HG02973 (cell line): ENCODE data around the gene DNAJA4.

Source experiments
- ATAC-seq: cut with Tn5 transposase; IDR thresholded peaks from one replicate; pipeline ENCODE4 v1.9.1; 2021; ENCODE audit warnings: moderate library complexity; ENCODE audit not compliant: unreplicated experiment

The DNAJA4 gene

DNA sequence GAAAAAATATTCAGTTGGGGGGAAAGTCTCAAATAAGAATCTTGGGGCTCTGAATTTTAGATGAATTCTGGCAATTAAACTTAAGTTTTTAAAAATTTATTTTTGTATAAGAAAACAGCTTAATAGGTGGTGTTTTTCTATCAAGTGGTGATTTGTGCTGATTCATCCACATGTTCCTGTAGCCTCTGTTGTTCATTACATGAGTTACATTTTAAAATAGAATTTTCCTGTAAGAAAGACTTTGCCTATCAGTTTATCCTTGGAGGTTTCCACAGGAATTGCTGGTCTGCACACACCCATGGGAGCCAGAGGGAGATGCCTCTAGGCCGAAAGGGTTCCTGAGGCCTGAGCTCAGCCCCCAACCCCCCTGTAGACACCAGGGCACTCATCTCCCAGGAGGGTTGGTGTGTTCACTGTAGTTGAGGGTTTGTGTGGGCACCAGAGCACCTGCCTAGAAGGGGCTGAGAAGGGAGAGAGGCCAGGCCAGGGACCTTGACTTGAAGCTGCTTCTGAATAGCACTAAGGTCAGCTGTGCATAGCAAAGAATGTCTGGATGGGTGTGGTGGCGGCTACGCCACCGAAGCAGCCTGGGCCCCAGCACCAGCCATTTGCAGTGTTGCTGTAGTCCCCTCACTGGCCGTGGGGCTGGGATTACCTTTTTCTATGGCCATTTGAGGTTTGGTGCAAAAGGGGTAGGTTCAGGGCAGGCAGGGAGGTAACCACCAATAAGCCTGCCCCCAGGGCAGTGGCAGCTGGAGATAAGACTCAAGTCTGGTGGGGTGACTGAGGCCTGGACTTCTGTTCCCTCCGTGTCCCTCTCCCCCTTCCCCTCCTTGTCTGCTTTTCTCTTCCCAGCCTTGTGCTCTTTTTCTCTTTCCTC is 11.9 kb downstream of the DNAJA4 start:
- no peak for ATAC-seq

DNA sequence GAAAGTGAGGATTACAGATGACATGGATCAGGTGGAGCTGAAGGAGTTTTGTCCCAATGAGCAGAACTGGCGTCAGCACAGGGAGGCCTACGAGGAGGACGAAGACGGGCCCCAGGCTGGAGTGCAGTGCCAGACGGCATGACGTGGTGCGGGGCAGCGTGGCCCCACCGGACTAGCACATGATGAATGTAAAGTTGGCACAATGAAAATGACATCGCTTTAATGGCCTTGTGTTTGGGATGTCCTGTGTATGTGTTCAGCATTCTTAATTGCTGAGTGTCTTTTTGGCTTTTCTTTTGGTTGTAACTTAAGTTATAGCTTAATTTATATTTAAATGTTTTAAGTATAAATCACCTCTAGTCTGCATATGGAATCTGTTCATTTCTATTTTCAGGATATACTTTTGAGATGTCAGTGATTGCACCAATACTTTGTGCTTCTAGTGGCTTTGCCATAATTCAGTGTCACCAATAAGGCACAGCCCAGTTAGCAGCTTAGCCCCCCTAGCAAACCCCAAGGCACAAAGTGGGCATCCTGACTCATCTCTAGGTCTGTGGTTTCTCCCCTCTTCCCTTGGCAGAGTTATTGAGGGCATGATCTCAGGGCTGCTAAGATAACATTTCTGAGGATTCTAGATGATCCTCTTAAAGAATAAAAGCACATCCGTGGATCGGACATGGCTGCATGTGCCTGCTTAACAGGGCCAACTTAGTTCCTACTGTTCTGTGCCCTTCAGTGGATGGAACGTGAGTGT is 16.1 kb downstream of the DNAJA4 start:
- ATAC-seq: no peak

DNA sequence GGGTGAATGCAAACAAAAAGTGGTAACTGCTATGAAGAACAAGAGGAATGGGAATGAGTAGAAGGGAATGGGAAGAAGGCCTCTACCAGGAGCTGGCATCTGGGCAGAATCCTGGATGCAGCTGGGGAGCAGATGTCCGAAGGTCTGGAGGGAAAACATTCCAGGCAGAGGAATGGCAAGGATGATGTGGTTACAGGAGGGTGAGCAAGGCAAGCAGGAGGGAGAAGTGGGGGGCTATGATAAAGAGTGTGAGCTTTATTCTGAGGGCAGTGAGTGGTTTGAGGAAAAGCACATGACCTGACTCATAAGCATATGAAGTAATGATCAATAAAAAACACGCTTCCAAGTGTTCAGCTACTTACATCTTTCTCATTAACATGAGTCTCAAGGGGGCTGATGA is 18.0 kb downstream of the DNAJA4 start:
- no peak for ATAC-seq

DNA sequence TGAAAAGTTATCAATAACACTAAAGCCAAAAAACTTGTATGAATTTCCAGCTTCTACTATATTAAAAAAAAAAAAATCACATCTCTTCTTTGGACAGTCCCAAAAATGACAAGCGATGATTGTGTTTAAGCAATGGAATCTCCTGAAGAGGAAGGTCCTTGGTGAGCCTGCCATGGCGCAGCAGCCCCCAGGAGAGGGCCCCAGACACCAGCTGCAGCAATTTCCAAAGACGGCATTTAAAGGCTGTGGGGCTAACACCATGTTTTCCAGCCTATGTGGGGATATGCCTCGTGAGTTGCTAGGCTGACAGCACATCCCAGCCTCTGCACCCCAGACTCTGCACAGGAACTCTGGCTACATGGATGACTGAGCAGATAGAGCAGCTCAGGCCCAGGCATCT is 20.4 kb downstream of the DNAJA4 start:
- no peak for ATAC-seq

DNA sequence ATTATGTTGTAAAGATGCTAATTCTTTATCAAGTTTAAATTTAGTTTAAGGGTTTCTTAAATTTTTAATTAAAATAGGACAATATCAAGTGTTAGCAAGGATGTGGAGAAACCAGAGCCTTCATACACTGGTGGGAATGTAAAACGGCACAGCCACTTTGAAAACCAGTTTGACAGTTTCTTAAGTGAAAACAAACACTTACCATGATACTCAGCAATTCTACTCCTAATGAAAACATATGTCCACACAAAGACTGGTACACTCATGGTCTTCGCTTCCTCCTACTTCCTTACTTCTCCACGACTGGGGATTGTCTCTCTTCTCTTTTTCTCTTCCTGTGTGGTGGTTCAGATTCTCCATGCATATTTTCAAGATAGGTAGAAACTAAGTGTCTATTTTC is 25.9 kb downstream of the DNAJA4 start:
- no peak for ATAC-seq

DNA sequence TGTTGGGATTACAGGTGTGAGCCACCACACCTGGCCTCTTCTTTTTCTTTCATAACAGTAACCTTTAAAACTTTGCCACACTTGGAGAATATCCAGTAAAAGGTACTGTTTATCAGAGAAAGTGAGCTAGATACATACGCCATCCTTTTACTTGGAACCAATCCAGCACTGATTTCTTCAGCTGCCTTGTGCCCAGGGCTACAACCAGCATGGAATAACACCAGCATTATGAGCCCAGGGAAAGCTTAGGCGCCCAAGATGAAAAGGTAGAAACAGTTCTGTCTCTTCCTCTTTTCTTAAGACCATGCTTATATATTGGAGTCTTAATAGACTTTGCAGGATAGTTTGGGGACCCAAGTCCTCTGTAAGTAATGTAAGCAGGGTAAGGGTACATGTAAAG is 26.7 kb downstream of the DNAJA4 start:
- ATAC-seq: no peak

DNA sequence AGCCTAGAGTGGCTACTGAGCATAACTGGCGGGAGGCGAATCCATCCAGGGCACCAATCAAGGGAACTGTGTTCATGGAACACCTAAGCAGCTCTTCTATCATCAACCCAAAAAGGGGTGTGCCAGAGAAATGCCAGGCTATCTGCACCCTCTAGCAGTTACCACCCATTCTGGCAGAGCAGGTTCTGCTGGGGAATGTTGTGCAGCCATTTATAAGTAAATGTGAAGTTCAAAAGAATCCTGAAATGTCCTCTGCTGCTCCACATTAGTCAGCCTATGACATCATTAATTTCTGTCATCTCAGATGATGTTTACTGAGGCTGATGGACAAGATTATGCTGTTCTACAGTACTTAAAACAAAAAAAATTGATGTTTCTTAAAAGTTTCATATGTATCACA is 27.3 kb downstream of the DNAJA4 start:
- ATAC-seq: no peak

DNA sequence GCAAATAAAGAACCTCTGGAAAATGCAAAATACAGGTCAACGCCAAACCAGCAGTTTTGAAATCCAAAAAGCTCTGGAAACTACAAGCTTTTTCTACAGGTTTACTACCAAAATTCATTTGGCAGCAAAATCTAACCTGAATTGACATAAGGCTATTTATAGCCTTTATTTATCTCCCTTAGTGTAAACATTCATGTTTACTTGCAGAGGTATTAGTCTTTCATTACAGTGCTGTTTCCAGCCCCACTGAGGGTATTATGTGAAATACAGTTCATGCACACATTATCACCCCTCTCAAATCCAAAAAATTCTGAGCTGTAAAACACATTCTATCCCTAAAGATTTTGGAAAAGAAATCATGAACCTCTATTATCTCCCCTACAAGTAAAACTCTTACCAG is 27.9 kb downstream of the DNAJA4 start:
- no peak for ATAC-seq

DNA sequence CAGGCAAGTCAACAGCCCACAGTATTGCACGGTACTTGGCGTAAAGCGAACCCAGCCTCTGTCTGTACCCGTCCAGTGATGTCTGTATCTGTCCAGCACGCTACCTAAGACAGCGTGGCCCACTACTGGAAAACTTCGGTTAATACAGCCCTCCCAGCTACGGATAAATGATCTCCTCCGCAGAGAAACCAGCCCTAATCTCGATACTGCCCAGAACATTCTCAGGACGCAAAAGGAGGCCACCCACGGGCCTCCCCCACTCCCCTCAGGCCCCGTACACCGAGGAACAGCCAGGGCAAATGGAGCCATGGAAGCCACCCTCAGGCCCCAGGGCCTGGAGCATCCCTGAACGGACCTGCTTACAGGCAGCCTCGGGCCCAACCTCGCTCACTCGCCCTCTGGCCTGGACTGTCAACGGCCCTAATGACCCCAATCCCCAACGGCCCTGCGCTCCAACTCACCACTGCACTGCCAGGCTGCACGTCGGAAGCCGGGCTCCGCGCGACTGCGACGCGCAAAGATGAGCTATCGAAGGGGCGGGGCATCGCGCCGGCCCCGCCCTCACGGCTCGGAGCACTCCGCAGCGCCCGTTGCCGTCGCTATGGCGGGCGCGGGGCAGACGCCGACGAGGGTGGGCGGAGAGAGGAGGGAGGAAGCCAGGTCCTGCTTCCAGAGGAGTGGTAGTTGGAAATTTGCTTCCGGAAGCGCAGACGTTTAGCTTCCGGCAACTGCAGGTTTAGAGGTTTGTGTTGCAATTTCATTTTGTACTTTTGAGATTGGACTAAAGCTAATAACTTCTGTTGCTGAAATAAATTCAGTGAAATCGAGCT is 35.0 kb downstream of the DNAJA4 start, which contains the start of gene SKIC8:
TSS of gene SKIC8 (minus strand) at position 509 of the 830 bp plus-strand sequence. CDS start 3,923 bp downstream, outside the sequence.
- peak; percentile 79 for ATAC-seq

DNA sequence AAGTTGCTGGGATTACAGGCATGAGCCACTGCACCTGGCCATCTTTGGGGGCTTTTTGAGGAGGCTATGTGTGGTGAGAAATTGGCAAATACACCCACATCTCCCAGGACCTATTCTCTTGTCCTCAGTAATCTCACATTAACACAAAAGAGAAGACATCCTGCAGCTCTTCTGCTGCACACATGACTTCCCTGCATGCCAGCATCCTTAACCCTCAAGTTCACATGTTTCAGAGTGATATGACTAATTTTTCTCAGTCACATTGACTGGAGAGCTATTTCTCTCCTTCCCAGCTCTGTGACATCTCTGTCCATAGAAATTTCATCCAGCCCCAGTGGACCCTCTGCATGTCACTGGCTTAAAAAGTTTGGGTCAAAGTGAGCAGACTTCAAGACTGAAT is 37.0 kb downstream of the DNAJA4 start:
- no peak for ATAC-seq

DNA sequence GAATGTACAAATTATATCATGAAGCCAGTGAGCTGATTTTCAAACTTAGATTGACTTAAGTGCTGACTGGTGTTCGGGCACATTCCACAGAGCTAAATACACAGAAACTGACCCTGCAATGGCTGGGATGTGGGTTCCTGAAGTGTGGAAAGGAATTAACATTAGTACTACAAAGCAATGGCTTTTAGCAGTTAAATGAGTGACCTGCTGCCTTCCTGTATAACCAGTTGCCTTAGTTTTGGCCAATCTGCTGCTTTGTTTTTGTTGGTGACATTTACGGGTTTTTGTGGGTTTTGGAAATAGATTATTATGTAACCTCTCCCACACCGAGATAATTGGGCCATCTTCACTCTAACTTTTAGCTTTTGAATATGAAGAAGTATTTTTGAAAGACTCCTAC is 37.5 kb downstream of the DNAJA4 start:
- no peak for ATAC-seq

DNA sequence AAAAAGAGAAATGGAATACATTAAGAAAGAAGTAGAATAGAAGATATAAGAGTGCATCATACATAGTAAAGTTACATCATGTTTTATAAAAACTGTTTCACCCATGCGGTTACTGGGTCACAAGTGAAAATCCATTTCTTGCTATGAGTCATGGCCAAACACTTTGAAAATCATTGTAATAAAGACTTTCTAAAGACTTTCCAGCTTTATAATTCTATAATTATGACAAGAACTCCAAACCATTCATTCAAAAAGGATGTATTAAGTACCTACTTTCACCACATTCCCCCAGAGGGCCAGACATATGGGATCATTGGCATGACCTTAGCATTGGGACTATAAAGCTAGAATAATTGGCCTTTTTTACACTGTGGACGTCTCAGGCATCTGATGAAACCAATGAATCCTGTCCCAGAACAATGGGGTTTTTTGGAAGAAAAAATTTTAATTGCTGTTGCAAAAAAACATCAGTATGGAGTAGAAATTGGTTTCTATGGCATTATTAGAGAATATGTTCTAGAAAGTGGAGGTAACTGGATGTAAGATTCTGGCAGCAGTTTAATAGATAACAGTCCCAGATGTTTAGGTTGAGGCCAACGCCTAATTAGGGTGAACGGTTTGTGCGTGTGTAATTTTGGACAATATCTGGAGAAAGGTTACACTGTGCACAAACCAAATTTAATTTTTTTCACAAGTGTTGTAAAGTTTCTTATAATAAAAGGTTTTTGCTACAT is 38.4 kb downstream of the DNAJA4 start:
- no peak for ATAC-seq

DNA sequence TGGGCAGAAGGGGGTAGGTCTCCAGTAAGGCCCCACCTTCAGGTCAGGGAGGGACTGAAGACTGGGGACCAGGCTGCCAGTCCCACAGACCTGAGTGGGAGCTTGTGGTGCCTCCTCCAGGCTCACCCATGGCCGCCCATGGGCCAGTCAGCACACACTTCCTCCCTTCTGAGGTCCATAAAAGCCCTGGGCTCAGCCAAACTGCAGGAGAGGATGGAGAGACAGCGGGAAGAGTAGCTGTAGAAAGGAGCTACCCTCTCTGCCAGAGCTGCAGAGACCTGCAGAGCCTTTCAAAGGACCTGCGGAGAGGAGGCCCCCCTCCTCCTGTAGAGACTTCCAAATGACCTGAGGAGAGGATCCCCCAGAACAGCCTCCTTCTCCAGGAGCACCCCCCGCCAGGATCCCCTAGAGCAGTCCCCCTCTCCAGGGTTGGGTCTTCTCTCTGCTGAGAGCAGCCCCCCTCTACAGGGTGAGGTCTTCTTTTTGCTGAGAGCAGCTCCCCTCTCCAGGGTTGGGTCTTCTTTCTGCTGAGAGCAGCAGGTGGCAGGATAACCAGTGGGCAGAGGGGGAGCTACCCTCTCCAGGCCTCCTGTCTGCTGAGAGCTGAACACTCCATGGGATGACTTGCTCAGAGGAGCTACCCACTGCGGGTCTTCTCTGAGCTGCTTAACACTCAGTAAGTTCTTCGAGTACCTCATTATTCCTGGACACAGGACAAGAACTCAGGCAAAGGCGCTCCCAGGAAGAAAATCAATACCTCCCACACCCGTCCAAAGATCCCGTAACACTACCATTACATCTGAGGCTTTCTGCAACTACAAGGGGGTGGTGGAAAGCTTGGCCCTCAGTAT is 40.1 kb downstream of the DNAJA4 start:
- ATAC-seq: no peak

DNA sequence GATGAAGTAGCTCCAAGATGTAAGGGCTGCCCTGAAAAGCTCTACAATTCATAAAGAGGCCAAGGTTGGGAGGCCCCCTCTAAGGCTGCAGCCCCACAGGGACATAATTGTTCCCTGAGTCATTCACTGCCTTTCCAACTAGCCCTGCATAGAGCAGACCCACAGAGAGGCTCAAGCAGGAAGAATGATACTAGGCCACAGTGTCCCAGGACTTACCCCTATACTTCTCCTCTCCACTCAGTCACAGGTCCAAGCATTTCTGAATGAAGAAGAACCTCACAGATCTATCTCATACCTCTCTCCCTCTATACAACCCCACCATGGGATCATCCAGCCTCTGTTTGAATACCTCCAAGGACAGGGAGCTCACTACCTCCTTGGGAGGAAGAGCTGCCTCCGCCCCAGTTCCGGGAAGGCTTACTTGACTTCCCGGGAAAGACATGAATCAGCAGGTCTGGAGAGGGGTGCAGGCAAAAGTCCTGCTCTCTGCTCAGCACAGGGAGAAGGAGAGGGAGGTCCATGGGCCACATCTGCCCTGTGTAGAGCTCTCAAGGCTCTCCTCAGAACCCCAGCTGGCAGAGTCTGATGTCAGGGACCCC is 41.9 kb downstream of the DNAJA4 start:
- no peak for ATAC-seq

DNA sequence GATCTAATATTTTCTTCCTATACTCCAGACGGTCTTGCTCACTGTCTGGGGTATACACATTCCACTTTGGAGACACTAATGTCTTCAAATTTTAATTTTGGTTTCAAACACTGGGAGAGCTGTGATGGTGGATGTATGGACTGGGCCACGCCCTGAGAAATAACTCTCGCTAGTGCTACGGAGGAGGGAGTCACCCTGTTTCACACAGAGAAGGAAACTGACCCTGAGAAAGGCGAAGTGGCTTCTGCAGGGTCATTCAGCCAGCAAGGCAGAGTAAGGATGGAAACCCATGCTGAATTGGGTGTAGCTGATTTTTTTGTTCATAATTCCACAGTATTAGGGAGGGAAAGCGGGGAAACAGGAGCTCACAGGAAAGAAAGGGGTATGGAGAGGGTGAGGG is 43.6 kb downstream of the DNAJA4 start:
- no peak for ATAC-seq

DNA sequence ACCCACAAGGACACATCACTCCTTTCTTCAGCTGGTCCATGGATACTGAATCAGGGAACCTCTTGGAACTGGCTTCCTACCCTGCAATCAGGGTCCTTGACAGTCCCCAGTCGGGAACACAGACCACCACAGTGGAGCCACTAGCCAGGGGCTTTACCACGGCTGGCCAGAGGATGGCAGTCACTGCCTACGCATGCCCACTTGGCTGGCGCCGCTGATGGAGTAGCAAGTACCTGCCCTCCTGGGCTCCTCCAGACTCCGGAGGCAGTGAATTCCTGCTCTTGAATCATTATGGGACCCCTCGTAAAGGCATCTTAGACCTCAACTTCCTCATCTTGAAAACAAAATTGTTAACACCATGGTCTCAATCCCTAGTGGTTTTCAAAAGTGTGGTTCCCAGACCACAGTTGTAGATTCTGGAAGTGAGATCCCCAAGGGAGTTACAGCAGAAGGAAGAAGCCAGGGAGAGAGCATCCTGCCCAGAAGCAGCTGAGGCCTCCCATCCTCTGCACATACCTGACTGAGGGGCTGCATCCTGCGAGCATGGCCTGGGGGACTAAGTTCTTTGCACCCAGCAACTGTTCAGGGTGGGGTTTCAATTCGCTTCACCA is 44.2 kb downstream of the DNAJA4 start:
- ATAC-seq: no peak

DNA sequence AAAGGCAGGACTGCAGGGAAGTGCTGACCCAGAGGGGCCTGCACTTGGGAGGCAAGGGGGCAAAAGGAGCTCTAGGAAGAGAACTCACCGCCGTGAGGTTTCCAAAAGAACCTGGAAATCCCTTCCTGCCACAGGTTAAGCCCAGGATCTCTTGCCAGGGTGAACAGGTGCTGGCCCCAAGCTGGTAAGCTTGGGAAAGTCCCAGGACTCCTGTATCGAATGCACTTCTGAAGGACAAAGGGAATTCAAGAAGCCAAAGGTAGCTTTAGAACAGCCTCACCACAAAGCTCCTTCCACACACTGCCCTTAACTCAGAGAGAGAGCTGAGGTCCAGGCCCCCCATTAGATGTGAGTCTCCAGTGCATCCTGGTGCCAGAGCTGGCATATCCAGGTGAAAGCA is 46.9 kb downstream of the DNAJA4 start:
- no peak for ATAC-seq

DNA sequence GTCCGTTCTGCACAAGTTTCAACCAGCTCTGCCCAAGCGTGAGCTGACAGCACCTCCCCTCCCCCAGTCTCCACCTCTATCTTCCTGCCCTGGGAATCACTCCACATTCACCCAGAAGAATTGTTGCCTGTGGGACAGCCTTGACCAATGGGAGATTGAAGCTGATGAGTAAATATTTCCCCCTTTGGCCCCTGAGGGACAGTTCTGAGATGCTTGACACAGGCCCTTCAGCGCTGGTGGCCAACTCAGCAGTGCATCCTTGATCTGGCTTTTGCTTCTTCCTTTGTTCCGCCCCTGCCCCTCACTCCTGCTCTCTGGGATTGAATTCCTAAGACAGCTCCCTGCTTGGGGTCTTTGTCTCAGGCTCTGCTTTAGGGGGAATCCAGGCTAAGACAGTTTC is 48.2 kb downstream of the DNAJA4 start:
- no peak for ATAC-seq

DNA sequence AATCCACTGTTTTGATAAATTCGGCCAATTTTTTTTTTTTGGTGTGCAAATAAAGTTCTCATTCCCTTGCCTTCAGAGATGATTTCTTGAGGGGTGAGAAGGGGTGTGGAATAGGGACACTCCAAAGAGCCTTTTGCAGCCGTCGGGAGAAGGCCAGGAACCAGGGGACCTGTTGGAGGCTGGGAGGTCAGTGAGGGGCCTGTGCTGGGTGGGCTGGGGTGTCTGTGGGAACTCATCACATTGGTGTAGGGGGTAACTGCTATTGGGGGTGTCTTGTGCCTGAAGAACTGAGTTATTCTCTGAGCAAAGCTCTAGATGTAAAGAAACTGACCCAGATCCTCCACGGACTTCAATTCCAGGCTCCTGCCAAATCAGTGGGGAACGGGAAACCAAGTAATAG is 48.6 kb downstream of the DNAJA4 start:
- ATAC-seq: no peak
